Skeletal muscle tissue (tissue), 4 donors: ENCODE measurements around the gene RGS3. TPM values are rescaled to one million over a fixed set of nuclear protein-coding genes. Genes with fewer than 3 reads are reported as not detected.

ENCODE experiments used
- H3K27ac ChIP-seq: one replicate; pipeline ENCODE4 v1.7.0; 2013; ENCODE audit warnings: mild to moderate bottlenecking, low read depth, low read length, inconsistent platforms
- H3K27me3 ChIP-seq, 3 donors: one replicate each; pipeline ENCODE4 v1.7.0; 2013; ENCODE audit warnings: low read length in 3 of 3; ENCODE audit not compliant: control insufficient read depth in 3 of 3, insufficient read depth in 3 of 3
- H3K36me3 ChIP-seq, 3 donors: one replicate each; pipeline ENCODE4 v1.7.0; 2013; ENCODE audit warnings: low read length in 3 of 3; ENCODE audit not compliant: control insufficient read depth in 3 of 3, insufficient read depth in 3 of 3
- H3K4me1 ChIP-seq, 3 donors: one replicate each; pipeline ENCODE4 v1.7.0; 2013; ENCODE audit warnings: low read length in 3 of 3, mild to moderate bottlenecking in 3 of 3; ENCODE audit not compliant: control insufficient read depth in 3 of 3, insufficient read depth in 3 of 3
- H3K4me3 ChIP-seq, 3 donors: one replicate each; pipeline ENCODE4 v1.7.0; 2013; ENCODE audit warnings: low read length in 3 of 3
- H3K9ac ChIP-seq, 3 donors: one replicate each; pipeline ENCODE4 v1.7.0; 2013; ENCODE audit warnings: low read length in 3 of 3, mild to moderate bottlenecking in 3 of 3, moderate library complexity in 2 of 3, low read depth in 1 of 3
- H3K9me3 ChIP-seq, 3 donors: one replicate each; pipeline ENCODE4 v1.7.0; 2013; ENCODE audit warnings: low read length in 3 of 3; ENCODE audit not compliant: control insufficient read depth in 3 of 3
- total RNA-seq: library from RNA; depleted of rRNA; stranded (reverse); fragments of >200 nt; gene quantifications from one replicate; pipeline ENCODE4 v1.2.3, GENCODE V29; 2014
- donor health status: Osteomylitis.

RGS3 gene
- total RNA-seq, 1 donor from 2014 or later: 48.0 TPM

- Histone ChIP-seq H3K9ac (peak overlapping the region in 1 of 3 donors; percentile 8), H3K36me3 (peaks cover 0 to 12% (median 4%) of the 10 kb centered on the region in 3 donors), H3K27me3 (no peaks in the 10 kb centered on the region), H3K9me3 (no peaks in the 10 kb centered on the region), H3K27ac (no peak overlapping the region), H3K4me1 (peaks cover 24 to 47% (median 28%) of the 10 kb centered on the region in 3 donors), H3K4me3 (no peak overlapping the region)
Measured at GRCh38 chr9:113506090-113506589, 42.6 kb downstream of the RGS3 start.

- H3K4me1 ChIP-seq: peaks cover 31 to 54% (median 36%) of the 10 kb centered on the region in 3 donors
- H3K27me3 ChIP-seq: no peaks in the 10 kb centered on the region
- H3K9me3 ChIP-seq: no peaks in the 10 kb centered on the region
- H3K36me3 ChIP-seq: peaks cover 0 to 12% (median 4%) of the 10 kb centered on the region in 3 donors
- no peak overlapping the region for H3K4me3 ChIP-seq
- H3K27ac ChIP-seq: no peak overlapping the region
- H3K9ac ChIP-seq: no peak overlapping the region
Measured at GRCh38 chr9:113507256-113507655, 43.7 kb downstream of the RGS3 start.

DNA sequence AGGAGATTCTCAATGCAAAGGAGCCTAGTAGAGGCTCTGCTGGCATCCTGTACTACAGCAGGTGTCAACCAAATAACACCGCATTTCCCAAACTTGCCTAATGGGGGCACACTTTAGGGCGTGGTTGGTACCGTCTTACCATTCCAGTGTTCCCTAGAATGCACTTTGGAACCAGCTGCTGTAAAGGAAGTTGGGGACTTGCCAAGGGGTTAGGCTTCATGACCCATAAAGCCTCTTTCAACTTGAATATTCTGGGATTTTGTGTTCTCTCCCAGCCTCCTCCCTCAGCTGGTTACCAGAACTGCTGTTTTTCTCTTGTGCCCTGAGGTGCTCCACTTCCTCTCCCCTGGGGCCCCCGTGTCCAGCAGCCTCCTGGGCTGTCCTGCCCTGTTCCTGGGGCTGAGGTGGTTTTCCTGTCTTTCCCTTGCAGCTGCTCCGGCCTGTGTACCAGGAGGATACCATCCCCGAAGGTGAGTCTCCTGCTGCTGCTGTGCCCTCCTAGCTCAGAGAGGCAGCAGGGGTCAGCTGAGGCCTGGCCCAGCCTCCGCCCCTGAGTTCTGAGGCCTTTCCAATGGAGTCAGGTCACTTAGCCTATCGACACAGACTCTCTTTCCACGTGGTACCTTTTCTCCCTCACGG, 44.7 kb downstream of the RGS3 start:
- no peaks in the 10 kb centered on the region for H3K9me3 ChIP-seq
- H3K9ac ChIP-seq: no peak overlapping the region
- no peak overlapping the region for H3K4me3 ChIP-seq
- peaks cover 31 to 55% (median 40%) of the 10 kb centered on the region in 3 donors for H3K4me1 ChIP-seq
- no peak overlapping the region for H3K27ac ChIP-seq
- peaks cover 0 to 12% (median 4%) of the 10 kb centered on the region in 3 donors for H3K36me3 ChIP-seq
- no peaks in the 10 kb centered on the region for H3K27me3 ChIP-seq

DNA sequence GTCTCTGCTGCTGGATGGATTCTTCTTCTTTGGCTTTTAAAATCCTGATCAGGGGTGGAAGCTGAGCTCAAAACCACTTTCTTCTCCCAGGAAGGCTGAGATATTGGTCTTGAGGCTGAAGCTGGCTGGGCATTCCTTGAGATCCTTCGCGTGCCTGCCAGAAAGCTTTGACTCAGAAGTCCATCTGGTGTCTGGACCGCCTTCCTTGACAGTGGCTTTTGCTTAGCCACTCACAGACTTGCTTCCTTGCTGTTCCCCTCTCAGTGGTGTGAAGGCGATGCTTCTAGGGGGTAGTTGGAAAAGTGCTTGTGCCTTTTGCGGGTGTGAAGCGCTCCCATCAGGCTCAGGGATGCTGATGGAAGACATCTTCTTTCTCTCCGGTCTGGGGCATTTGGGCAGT, 45.9 kb downstream of the RGS3 start:
- no peak overlapping the region for H3K27ac ChIP-seq

GRCh38 chr9:113511047-113511521, 47.6 kb downstream of the RGS3 start:
- Histone ChIP-seq H3K9ac (peak overlapping the region in 1 of 3 donors; percentile 34), H3K4me3 (no peak overlapping the region), H3K27ac (no peak overlapping the region), H3K9me3 (no peaks in the 10 kb centered on the region), H3K36me3 (peaks cover 0 to 19% (median 4%) of the 10 kb centered on the region in 3 donors), H3K4me1 (peaks cover 26 to 37% (median 30%) of the 10 kb centered on the region in 3 donors), H3K27me3 (no peaks in the 10 kb centered on the region)

More for the DNA sequence above, 45.9 kb downstream of the RGS3 start:
- Histone ChIP-seq H3K9me3 (no peaks in the 10 kb centered on the region), H3K4me3 (no peak overlapping the region), H3K27me3 (no peaks in the 10 kb centered on the region), H3K4me1 (peaks cover 27 to 46% (median 37%) of the 10 kb centered on the region in 3 donors), H3K9ac (no peak overlapping the region), H3K36me3 (peaks cover 0 to 12% (median 4%) of the 10 kb centered on the region in 3 donors)

GRCh38 chr9:113511856-113512761, 48.6 kb downstream of the RGS3 start:
- peaks cover 26 to 35% (median 33%) of the 10 kb centered on the region in 3 donors for H3K4me1 ChIP-seq
- no peak overlapping the region for H3K4me3 ChIP-seq
- H3K9me3 ChIP-seq: no peaks in the 10 kb centered on the region
- peaks cover 0 to 20% (median 4%) of the 10 kb centered on the region in 3 donors for H3K36me3 ChIP-seq
- no peak overlapping the region for H3K27ac ChIP-seq
- peak overlapping the region in 1 of 3 donors; percentile 51 for H3K9ac ChIP-seq
- H3K27me3 ChIP-seq: no peaks in the 10 kb centered on the region

GRCh38 chr9:113513111-113513510, 49.6 kb downstream of the RGS3 start:
- Histone ChIP-seq H3K27me3 (no peaks in the 10 kb centered on the region), H3K36me3 (peaks cover 0 to 12% (median under 1%) of the 10 kb centered on the region in 3 donors), H3K4me1 (peaks cover 19 to 31% (median 27%) of the 10 kb centered on the region in 3 donors), H3K27ac (no peak overlapping the region), H3K9me3 (no peaks in the 10 kb centered on the region), H3K4me3 (no peak overlapping the region), H3K9ac (no peak overlapping the region)

DNA sequence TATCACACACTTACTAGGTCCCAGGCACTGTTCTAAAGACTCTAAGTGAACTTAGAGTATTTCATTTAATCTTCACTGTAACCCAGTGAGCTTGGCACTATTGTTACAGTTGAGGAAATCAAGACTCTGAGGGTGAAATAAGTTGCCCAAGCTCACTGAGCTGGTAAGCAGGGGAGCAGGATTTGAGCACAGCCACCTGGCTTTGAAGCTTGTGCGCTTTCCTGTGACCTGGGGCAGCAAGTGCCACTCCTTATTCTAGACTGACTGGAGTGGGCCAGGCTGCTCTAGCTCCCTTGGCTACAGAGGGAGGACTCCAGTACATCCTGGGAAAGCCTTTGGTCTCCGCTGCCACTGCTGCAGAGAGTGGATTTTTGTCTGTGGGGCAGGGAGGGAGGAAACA, 50.0 kb downstream of the RGS3 start:
- Histone ChIP-seq H3K4me1 (peaks cover 15 to 27% (median 23%) of the 10 kb centered on the region in 3 donors), H3K9me3 (no peaks in the 10 kb centered on the region), H3K4me3 (no peak overlapping the region), H3K9ac (no peak overlapping the region), H3K36me3 (peaks cover 0 to 12% (median 0%) of the 10 kb centered on the region in 3 donors), H3K27ac (no peak overlapping the region), H3K27me3 (no peaks in the 10 kb centered on the region)

DNA sequence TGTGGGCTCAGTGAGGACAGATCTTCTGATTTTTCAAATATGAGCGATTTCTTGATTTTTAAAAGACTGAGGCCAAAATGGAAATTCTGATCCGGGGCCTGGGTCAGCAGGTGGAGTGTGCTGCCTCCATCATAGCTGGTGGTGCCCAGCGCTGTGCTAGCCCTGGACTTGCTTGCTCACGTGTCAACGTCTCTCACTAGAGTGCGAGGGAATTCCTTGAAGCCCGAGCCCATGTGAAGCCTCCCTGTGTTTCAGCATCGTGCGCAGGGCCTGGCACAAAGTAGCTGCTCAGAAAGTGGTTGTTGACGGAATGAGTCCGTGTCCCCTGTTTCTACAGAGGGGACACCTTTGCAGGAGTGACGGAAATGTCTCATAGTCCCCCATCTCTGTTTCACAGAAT, 50.5 kb downstream of the RGS3 start:
- Histone ChIP-seq H3K4me3 (no peak overlapping the region), H3K9ac (no peak overlapping the region), H3K36me3 (peaks cover 0 to 12% (median 0%) of the 10 kb centered on the region in 3 donors), H3K9me3 (no peaks in the 10 kb centered on the region), H3K27me3 (no peaks in the 10 kb centered on the region), H3K27ac (no peak overlapping the region), H3K4me1 (peaks cover 15 to 23% (median 20%) of the 10 kb centered on the region in 3 donors)
